Measurements from ENCODE around the gene HSD3B1.

Gene HSD3B1

DNA sequence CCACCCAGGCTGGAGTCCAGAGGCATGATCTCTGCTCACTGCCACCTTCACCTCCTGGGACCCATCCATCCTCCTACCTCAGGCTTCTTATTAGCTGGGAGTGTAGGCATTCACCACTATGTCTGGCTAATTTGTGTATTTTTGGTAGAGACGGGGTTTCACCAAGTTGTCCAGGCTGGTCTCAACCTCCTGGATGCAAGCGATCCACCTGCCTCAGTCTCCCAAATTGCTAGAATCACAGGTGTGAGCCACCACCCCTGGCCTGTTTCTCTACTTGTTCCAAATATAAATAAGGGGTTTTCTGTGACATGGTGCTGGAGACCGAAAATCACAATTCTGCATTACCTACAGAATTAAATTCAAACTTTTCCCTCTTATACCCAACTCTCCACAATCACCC lies 36.6 kb upstream of the HSD3B1 start:
- Histone ChIP-seq H3F3A (ENCODE audit: insufficient read depth) (no peaks in the 10 kb centered on the region), H3K9me3 (ENCODE audit: insufficient read depth, low read length) (no peaks in the 10 kb centered on the region), H3K36me3 (ENCODE audit: low read length) (no peaks in the 10 kb centered on the region), H3K4me3 (ENCODE audit: insufficient read depth, low read length, poor library complexity, severe bottlenecking) (no peak overlapping the region), H3K27ac (ENCODE audit: low read depth, low read length) (no peak overlapping the region), H3K9ac (ENCODE audit: low read length) (no peak overlapping the region), H3K79me2 (ENCODE audit: insufficient read depth, low read length) (no peaks in the 10 kb centered on the region), H3K27me3 (ENCODE audit: low read length) (no peaks in the 10 kb centered on the region), H4K20me1 (ENCODE audit: low read depth, low read length) (no peaks in the 10 kb centered on the region), H2AFZ (ENCODE audit: low read depth, low read length, severe bottlenecking) (no peak overlapping the region), H3K4me2 (ENCODE audit: low read depth, low read length, poor library complexity, severe bottlenecking) (no peak overlapping the region), H3K9me2 (replicated peaks; ENCODE audit: insufficient read depth, low read length) (no peaks in the 10 kb centered on the region)
- TF ChIP-seq CTCF (IDR thresholded peaks at IDR 0.05; ENCODE audit: insufficient read depth, low read length, poor library complexity, severe bottlenecking): no peak
- TF ChIP-seq EZH2phosphoT487 (conservative IDR thresholded peaks at IDR 0.05; ENCODE audit: low read length): no peak

- H2AFZ ChIP-seq (ENCODE audit: low read depth, low read length, severe bottlenecking): no peak overlapping the region
- no peak for TF ChIP-seq CTCF (IDR thresholded peaks at IDR 0.05; ENCODE audit: insufficient read depth, low read length, poor library complexity, severe bottlenecking)
- no peak for TF ChIP-seq EZH2phosphoT487 (conservative IDR thresholded peaks at IDR 0.05; ENCODE audit: low read length)
- H3K9me2 ChIP-seq (replicated peaks; ENCODE audit: insufficient read depth, low read length): no peaks in the 10 kb centered on the region
- no peaks in the 10 kb centered on the region for H4K20me1 ChIP-seq (ENCODE audit: low read depth, low read length)
- no peaks in the 10 kb centered on the region for H3K27me3 ChIP-seq (ENCODE audit: low read length)
- H3F3A ChIP-seq (ENCODE audit: insufficient read depth): no peaks in the 10 kb centered on the region
- no peak overlapping the region for H3K9ac ChIP-seq (ENCODE audit: low read length)
- H3K36me3 ChIP-seq (ENCODE audit: low read length): no peaks in the 10 kb centered on the region
- no peaks in the 10 kb centered on the region for H3K9me3 ChIP-seq (ENCODE audit: insufficient read depth, low read length)
- no peak overlapping the region for H3K4me3 ChIP-seq (ENCODE audit: insufficient read depth, low read length, poor library complexity, severe bottlenecking)
- H3K27ac ChIP-seq (ENCODE audit: low read depth, low read length): no peak overlapping the region
- no peak overlapping the region for H3K4me2 ChIP-seq (ENCODE audit: low read depth, low read length, poor library complexity, severe bottlenecking)
- no peaks in the 10 kb centered on the region for H3K79me2 ChIP-seq (ENCODE audit: insufficient read depth, low read length)
Observed at GRCh38 chr1:119470958-119471357, 36.1 kb upstream of the HSD3B1 start.

- Histone ChIP-seq H3K9me3 (ENCODE audit: insufficient read depth, low read length) (no peaks in the 10 kb centered on the region), H3K9me2 (replicated peaks; ENCODE audit: insufficient read depth, low read length) (no peaks in the 10 kb centered on the region), H4K20me1 (ENCODE audit: low read depth, low read length) (no peaks in the 10 kb centered on the region), H3K36me3 (ENCODE audit: low read length) (no peaks in the 10 kb centered on the region), H3K27me3 (ENCODE audit: low read length) (no peaks in the 10 kb centered on the region), H3K27ac (ENCODE audit: low read depth, low read length) (no peak overlapping the region), H3K79me2 (ENCODE audit: insufficient read depth, low read length) (no peaks in the 10 kb centered on the region), H3F3A (ENCODE audit: insufficient read depth) (no peaks in the 10 kb centered on the region), H3K4me2 (ENCODE audit: low read depth, low read length, poor library complexity, severe bottlenecking) (no peak overlapping the region), H2AFZ (ENCODE audit: low read depth, low read length, severe bottlenecking) (no peak overlapping the region), H3K9ac (ENCODE audit: low read length) (no peak overlapping the region), H3K4me3 (ENCODE audit: insufficient read depth, low read length, poor library complexity, severe bottlenecking) (no peak overlapping the region)
- TF ChIP-seq EZH2phosphoT487 (conservative IDR thresholded peaks at IDR 0.05; ENCODE audit: low read length): no peak
- TF ChIP-seq CTCF (IDR thresholded peaks at IDR 0.05; ENCODE audit: insufficient read depth, low read length, poor library complexity, severe bottlenecking): no peak
Observed at GRCh38 chr1:119471566-119471965, 35.4 kb upstream of the HSD3B1 start.
